GM19099 (cell line): ENCODE measurements around the gene LAMC3.

Experiments
- POLR2A ChIP-seq: IDR thresholded peaks from 3 replicates; pipeline ENCODE4 v1.6.1; 2011; ENCODE audit warnings: low read depth; ENCODE audit not compliant: insufficient read length; ENCODE audit errors: extremely low read depth

Gene LAMC3

GRCh38 chr9:131092030-131092429, 83.1 kb downstream of the LAMC3 start:
- no peak for TF ChIP-seq POLR2A

- TF ChIP-seq POLR2A: no peak
These were observed 83.8 kb downstream of the LAMC3 start for GRCh38 chr9:131092548-131093440.

GRCh38 chr9:131094015-131094414, 85.0 kb downstream of the LAMC3 start:
- no peak for TF ChIP-seq POLR2A

- TF ChIP-seq POLR2A: no peak
These were observed 85.6 kb downstream of the LAMC3 start for GRCh38 chr9:131094622-131095021.

- TF ChIP-seq POLR2A: no peak
These were observed 86.8 kb downstream of the LAMC3 start for GRCh38 chr9:131095666-131096268.

GRCh38 chr9:131096269-131097125, 87.5 kb downstream of the LAMC3 start, which contains the start of gene AIF1L:
AIF1L (plus strand) TSS chr9:131096531; CDS start chr9:131096630, 99 bp downstream.
- no peak for TF ChIP-seq POLR2A

GRCh38 chr9:131097126-131097947, 88.4 kb downstream of the LAMC3 start:
- no peak for TF ChIP-seq POLR2A

- no peak for TF ChIP-seq POLR2A
These were observed 88.9 kb downstream of the LAMC3 start for GRCh38 chr9:131097948-131098278.

GRCh38 chr9:131098391-131099101, 89.6 kb downstream of the LAMC3 start:
- no peak for TF ChIP-seq POLR2A

GRCh38 chr9:131099102-131099606, 90.2 kb downstream of the LAMC3 start:
- no peak for TF ChIP-seq POLR2A

GRCh38 chr9:131100445-131100844, 91.5 kb downstream of the LAMC3 start:
- TF ChIP-seq POLR2A: no peak

- TF ChIP-seq POLR2A: no peak
These were observed 92.4 kb downstream of the LAMC3 start for GRCh38 chr9:131101207-131101964.

GRCh38 chr9:131103024-131103423, 94.0 kb downstream of the LAMC3 start:
- TF ChIP-seq POLR2A: no peak

GRCh38 chr9:131103535-131103934, 94.6 kb downstream of the LAMC3 start:
- no peak for TF ChIP-seq POLR2A
